Lower leg skin (tissue), 3 donors: Measurements from ENCODE around the gene OR6S1.

ENCODE experiments used
- POLR2A ChIP-seq, 2 donors: fragments of 450-650 bp; IDR thresholded peaks; one replicate each; pipeline ENCODE4 v1.6.1; 2016 to 2017; ENCODE audit warnings: antibody characterized with exemption in 2 of 2, mild to moderate bottlenecking in 1 of 2, moderate library complexity in 1 of 2
- TF ChIP-seq, protein P1 (sequence below), 3 donors: fragments of 450-650 bp; IDR thresholded peaks; one replicate each; pipeline ENCODE4 v1.5.1; 2016; ENCODE audit warnings: antibody characterized with exemption in 3 of 3, mild to moderate bottlenecking in 3 of 3, moderate library complexity in 2 of 3

DNA sequence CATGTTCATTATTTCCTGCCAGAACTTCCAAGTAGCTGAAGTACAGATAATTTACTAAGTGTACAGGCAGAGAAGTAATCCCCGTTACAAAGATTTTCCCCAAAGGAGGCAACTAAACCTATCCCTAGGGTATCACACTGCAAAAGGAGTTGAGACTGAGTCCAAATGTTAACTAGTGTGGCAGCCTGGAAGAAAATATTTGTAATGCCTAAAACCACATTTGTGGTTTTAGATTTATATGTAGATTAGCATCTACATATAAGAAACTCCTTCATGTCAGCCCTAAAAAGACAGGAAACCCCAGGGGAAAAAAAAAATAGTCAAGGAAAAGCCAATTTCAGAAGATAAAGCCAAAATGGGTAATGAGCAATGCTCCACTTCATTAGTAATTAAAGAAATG lies 48.9 kb downstream of the OR6S1 start:
- TF ChIP-seq, protein P1, sequence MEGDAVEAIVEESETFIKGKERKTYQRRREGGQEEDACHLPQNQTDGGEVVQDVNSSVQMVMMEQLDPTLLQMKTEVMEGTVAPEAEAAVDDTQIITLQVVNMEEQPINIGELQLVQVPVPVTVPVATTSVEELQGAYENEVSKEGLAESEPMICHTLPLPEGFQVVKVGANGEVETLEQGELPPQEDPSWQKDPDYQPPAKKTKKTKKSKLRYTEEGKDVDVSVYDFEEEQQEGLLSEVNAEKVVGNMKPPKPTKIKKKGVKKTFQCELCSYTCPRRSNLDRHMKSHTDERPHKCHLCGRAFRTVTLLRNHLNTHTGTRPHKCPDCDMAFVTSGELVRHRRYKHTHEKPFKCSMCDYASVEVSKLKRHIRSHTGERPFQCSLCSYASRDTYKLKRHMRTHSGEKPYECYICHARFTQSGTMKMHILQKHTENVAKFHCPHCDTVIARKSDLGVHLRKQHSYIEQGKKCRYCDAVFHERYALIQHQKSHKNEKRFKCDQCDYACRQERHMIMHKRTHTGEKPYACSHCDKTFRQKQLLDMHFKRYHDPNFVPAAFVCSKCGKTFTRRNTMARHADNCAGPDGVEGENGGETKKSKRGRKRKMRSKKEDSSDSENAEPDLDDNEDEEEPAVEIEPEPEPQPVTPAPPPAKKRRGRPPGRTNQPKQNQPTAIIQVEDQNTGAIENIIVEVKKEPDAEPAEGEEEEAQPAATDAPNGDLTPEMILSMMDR (IDR thresholded peaks at IDR 0.05) = no peak
- no peak for TF ChIP-seq POLR2A (IDR thresholded peaks at IDR 0.05)
